HG02938 (cell line): Measurements from ENCODE around the gene TSC22D1.

Source experiments
- ATAC-seq: cut with Tn5 transposase; IDR thresholded peaks from one replicate; pipeline ENCODE4 v1.9.1; 2021; ENCODE audit warnings: mild to moderate bottlenecking, moderate library complexity; ENCODE audit not compliant: unreplicated experiment

The TSC22D1 gene

GRCh38 chr13:44433863-44434765, 142.0 kb downstream of the TSC22D1 start:
- no peak for ATAC-seq

- ATAC-seq, result no peak
These were observed 143.5 kb downstream of the TSC22D1 start for GRCh38 chr13:44432650-44433049.

GRCh38 chr13:44431150-44431549, 145.0 kb downstream of the TSC22D1 start:
- no peak for ATAC-seq

GRCh38 chr13:44429311-44429710, 146.8 kb downstream of the TSC22D1 start:
- no peak for ATAC-seq

- no peak for ATAC-seq
These were observed 149.7 kb downstream of the TSC22D1 start for GRCh38 chr13:44426461-44426860.

GRCh38 chr13:44425815-44426078, 150.4 kb downstream of the TSC22D1 start:
- ATAC-seq, result no peak

GRCh38 chr13:44425041-44425814, 150.9 kb downstream of the TSC22D1 start:
- no peak for ATAC-seq

- no peak for ATAC-seq
These were observed 152.3 kb downstream of the TSC22D1 start for GRCh38 chr13:44423824-44424223.

- ATAC-seq, result no peak
These were observed 153.1 kb downstream of the TSC22D1 start for GRCh38 chr13:44422755-44423643.

GRCh38 chr13:44421853-44422525, 154.1 kb downstream of the TSC22D1 start:
- ATAC-seq, result no peak

GRCh38 chr13:44420376-44421220, 155.5 kb downstream of the TSC22D1 start:
- ATAC-seq, result no peak

GRCh38 chr13:44417876-44418275, 158.3 kb downstream of the TSC22D1 start:
- no peak for ATAC-seq

GRCh38 chr13:44417446-44417845, 158.7 kb downstream of the TSC22D1 start:
- no peak for ATAC-seq

GRCh38 chr13:44416744-44417143, 159.4 kb downstream of the TSC22D1 start:
- ATAC-seq, result no peak

GRCh38 chr13:44416301-44416700, 159.8 kb downstream of the TSC22D1 start:
- no peak for ATAC-seq

- no peak for ATAC-seq
These were observed 160.3 kb downstream of the TSC22D1 start for GRCh38 chr13:44415815-44416214.

- ATAC-seq, result no peak
These were observed 161.4 kb downstream of the TSC22D1 start for GRCh38 chr13:44414716-44415115.

GRCh38 chr13:44413095-44413494, 163.0 kb downstream of the TSC22D1 start:
- ATAC-seq, result no peak

- no peak for ATAC-seq
These were observed 163.7 kb downstream of the TSC22D1 start for GRCh38 chr13:44412346-44412935.
